Mucosa of stomach (tissue), 1 donor: ENCODE results near the gene TMEM239.
"Not testable (repeated sequence)": the region's sequence is repeated elsewhere in the genome, so short reads cannot be mapped to it uniquely, and the experiment has no call there.

ENCODE experiments used
- H3K27me3 ChIP-seq: one replicate; pipeline ENCODE4 v1.7.0; 2013; ENCODE audit warnings: mild to moderate bottlenecking, low read length; ENCODE audit not compliant: control insufficient read depth, insufficient read depth
- H3K36me3 ChIP-seq: one replicate; pipeline ENCODE4 v1.7.0; 2013; ENCODE audit warnings: low read length; ENCODE audit not compliant: control insufficient read depth, insufficient read depth
- H3K4me1 ChIP-seq: one replicate; pipeline ENCODE4 v1.7.0; 2013; ENCODE audit warnings: mild to moderate bottlenecking, low read length; ENCODE audit not compliant: control insufficient read depth, insufficient read depth
- H3K4me3 ChIP-seq: one replicate; pipeline ENCODE4 v1.7.0; 2013; ENCODE audit warnings: low read length
- H3K9ac ChIP-seq: one replicate; pipeline ENCODE4 v1.7.0; 2013; ENCODE audit warnings: mild to moderate bottlenecking, low read length, moderate library complexity
- H3K9me3 ChIP-seq: one replicate; pipeline ENCODE4 v1.7.0; 2013; ENCODE audit warnings: mild to moderate bottlenecking, low read length, moderate library complexity; ENCODE audit not compliant: control insufficient read depth
- donor health status: Pancreatic carcinoma.

TMEM239 gene

GRCh38 chr20:2815242-2815900, 793 bp upstream of the TMEM239 start:
- Histone ChIP-seq H3K36me3 (no peaks in the 10 kb centered on the region), H3K27me3 (peaks cover 20% of the 10 kb centered on the region), H3K9me3 (no peaks in the 10 kb centered on the region), H3K4me1 (no peaks in the 10 kb centered on the region), H3K9ac (no peak overlapping the region), H3K4me3 (no peak overlapping the region)

- peaks cover 33% of the 10 kb centered on the region for H3K27me3 ChIP-seq
- no peak overlapping the region for H3K9ac ChIP-seq
- H3K4me1 ChIP-seq, result no peaks in the 10 kb centered on the region
- no peak overlapping the region for H3K4me3 ChIP-seq
- no peaks in the 10 kb centered on the region for H3K36me3 ChIP-seq
- no peaks in the 10 kb centered on the region for H3K9me3 ChIP-seq
Measured at GRCh38 chr20:2816583-2817340, 598 bp downstream of the TMEM239 start.

- no peaks in the 10 kb centered on the region for H3K9me3 ChIP-seq
- no peak overlapping the region for H3K4me3 ChIP-seq
- H3K4me1 ChIP-seq, result no peaks in the 10 kb centered on the region
- H3K36me3 ChIP-seq, result no peaks in the 10 kb centered on the region
- no peak overlapping the region for H3K9ac ChIP-seq
- H3K27me3 ChIP-seq, result peaks cover 36% of the 10 kb centered on the region
Measured at GRCh38 chr20:2817341-2817726, 1.2 kb downstream of the TMEM239 start.

- Histone ChIP-seq H3K9ac (no peak overlapping the region), H3K36me3 (no peaks in the 10 kb centered on the region), H3K4me3 (no peak overlapping the region), H3K9me3 (no peaks in the 10 kb centered on the region), H3K4me1 (no peaks in the 10 kb centered on the region), H3K27me3 (peaks cover 36% of the 10 kb centered on the region)
Measured at GRCh38 chr20:2817891-2818595, 1.9 kb downstream of the TMEM239 start.

- Histone ChIP-seq H3K36me3 (no peaks in the 10 kb centered on the region), H3K4me3 (no peak overlapping the region), H3K27me3 (peaks cover 36% of the 10 kb centered on the region), H3K4me1 (no peaks in the 10 kb centered on the region), H3K9ac (no peak overlapping the region), H3K9me3 (no peaks in the 10 kb centered on the region)
Measured at GRCh38 chr20:2820084-2820895, 4.1 kb downstream of the TMEM239 start.

GRCh38 chr20:2820896-2821869, 5.0 kb downstream of the TMEM239 start:
- H3K36me3 ChIP-seq, result no peaks in the 10 kb centered on the region
- H3K9me3 ChIP-seq, result no peaks in the 10 kb centered on the region
- H3K27me3 ChIP-seq, result peaks cover 42% of the 10 kb centered on the region
- H3K4me3 ChIP-seq, result no peak overlapping the region
- no peak overlapping the region for H3K9ac ChIP-seq
- no peaks in the 10 kb centered on the region for H3K4me1 ChIP-seq

- no peaks in the 10 kb centered on the region for H3K9me3 ChIP-seq
- H3K36me3 ChIP-seq, result no peaks in the 10 kb centered on the region
- no peaks in the 10 kb centered on the region for H3K4me1 ChIP-seq
- H3K4me3 ChIP-seq, result no peak overlapping the region
- no peak overlapping the region for H3K9ac ChIP-seq
- peaks cover 49% of the 10 kb centered on the region for H3K27me3 ChIP-seq
Measured at GRCh38 chr20:2822073-2822472, 5.9 kb downstream of the TMEM239 start.

- no peak overlapping the region for H3K9ac ChIP-seq
- H3K4me1 ChIP-seq, result no peaks in the 10 kb centered on the region
- H3K4me3 ChIP-seq, result no peak overlapping the region
- H3K9me3 ChIP-seq, result no peaks in the 10 kb centered on the region
- peaks cover 35% of the 10 kb centered on the region for H3K27me3 ChIP-seq
- H3K36me3 ChIP-seq, result no peaks in the 10 kb centered on the region
Measured at GRCh38 chr20:2825761-2826160, 9.6 kb downstream of the TMEM239 start.

GRCh38 chr20:2826655-2827054, 10.5 kb downstream of the TMEM239 start:
- Histone ChIP-seq H3K27me3 (peaks cover 27% of the 10 kb centered on the region), H3K36me3 (no peaks in the 10 kb centered on the region), H3K4me1 (no peaks in the 10 kb centered on the region), H3K9ac (no peak overlapping the region), H3K9me3 (no peaks in the 10 kb centered on the region), H3K4me3 (no peak overlapping the region)

GRCh38 chr20:2829376-2829775, 13.2 kb downstream of the TMEM239 start:
- H3K4me3 ChIP-seq, result no peak overlapping the region
- no peaks in the 10 kb centered on the region for H3K36me3 ChIP-seq

GRCh38 chr20:2831206-2831605, 15.0 kb downstream of the TMEM239 start:
- H3K9me3 ChIP-seq, H3K9ac ChIP-seq, H3K4me3 ChIP-seq, H3K4me1 ChIP-seq, H3K36me3 ChIP-seq: not testable (repeated sequence)
- peaks cover 16% of the 10 kb centered on the region for H3K27me3 ChIP-seq

More at GRCh38 chr20:2829376-2829775, 13.2 kb downstream of the TMEM239 start:
- Histone ChIP-seq H3K27me3 (peaks cover 22% of the 10 kb centered on the region), H3K9me3 (no peaks in the 10 kb centered on the region), H3K9ac (no peak overlapping the region), H3K4me1 (no peaks in the 10 kb centered on the region)
